Liver (tissue), 3 donors: ENCODE measurements around the gene DRAM1.

Experiments used
- EGR1 ChIP-seq, 2 donors: IDR thresholded peaks; 2 replicates each; pipeline ENCODE4 v1.6.1; 2016 to 2018; ENCODE audit warnings: antibody characterized with exemption in 2 of 2, low read depth in 2 of 2
- FOXA1 ChIP-seq: IDR thresholded peaks from 2 replicates; pipeline ENCODE4 v1.6.1; 2016; ENCODE audit warnings: antibody characterized with exemption
- GABPA ChIP-seq, 2 donors: IDR thresholded peaks in 1 of 2; conservative IDR thresholded peaks in 1 of 2; 2 replicates each; pipeline ENCODE4 v1.6.1; 2016; ENCODE audit warnings: antibody characterized with exemption in 2 of 2, mild to moderate bottlenecking in 1 of 2, moderate library complexity in 1 of 2
- JUND ChIP-seq, 2 donors: IDR thresholded peaks; 2 replicates each; pipeline ENCODE4 v1.6.1; 2016; ENCODE audit warnings: antibody characterized with exemption in 2 of 2
- RAD21 ChIP-seq, 2 donors: IDR thresholded peaks; 2 replicates each; pipeline ENCODE4 v1.6.1; 2016; ENCODE audit warnings: antibody characterized with exemption in 2 of 2, mild to moderate bottlenecking in 2 of 2
- SP1 ChIP-seq: IDR thresholded peaks from 2 replicates; pipeline ENCODE4 v1.6.1; 2018; ENCODE audit warnings: antibody characterized with exemption, mild to moderate bottlenecking
- TAF1 ChIP-seq: conservative IDR thresholded peaks from 2 replicates; pipeline ENCODE4 v1.6.1; 2016; ENCODE audit warnings: antibody characterized with exemption, mild to moderate bottlenecking
- TF ChIP-seq, protein P1 (sequence below): fragments of 150-350 bp; IDR thresholded peaks from 2 replicates; pipeline ENCODE4 v1.5.1; 2017; ENCODE audit warnings: improper control_type of control experiment, low read depth, low read length; ENCODE audit not compliant: missing input control
- TF ChIP-seq, protein P2 (sequence below): IDR thresholded peaks from 2 replicates; pipeline ENCODE4 v1.6.1; 2016; ENCODE audit warnings: antibody characterized with exemption, mild to moderate bottlenecking
- TF ChIP-seq, protein P3 (sequence below): IDR thresholded peaks from 2 replicates; pipeline ENCODE4 v1.6.1; 2016; ENCODE audit warnings: antibody characterized with exemption
- TF ChIP-seq, protein P4 (sequence below): IDR thresholded peaks from 2 replicates; pipeline ENCODE4 v1.6.1; 2016; ENCODE audit warnings: antibody characterized with exemption
- TF ChIP-seq, protein P5 (sequence below): IDR thresholded peaks from 2 replicates; pipeline ENCODE4 v1.6.1; 2016; ENCODE audit warnings: antibody characterized with exemption
- donor health status: healthy.
- donor health status: healthy.

DNA sequence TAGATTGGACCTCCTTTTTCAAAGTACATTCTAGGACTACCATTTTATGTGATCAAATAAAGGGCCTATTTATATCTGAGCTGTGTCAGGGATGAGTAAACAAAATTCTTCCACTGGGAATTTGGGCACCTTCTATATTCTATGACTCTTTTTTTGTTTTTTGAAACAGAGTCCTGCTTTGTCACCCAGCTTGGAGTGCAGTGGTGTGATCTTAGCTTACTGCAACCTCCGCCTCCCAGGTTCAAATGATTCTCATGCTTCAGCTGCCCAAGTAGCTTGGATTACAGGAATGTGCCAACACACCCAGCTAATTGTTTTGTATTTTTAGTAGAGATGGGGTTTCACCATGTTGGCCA is 64.8 kb downstream of the DRAM1 start:
- TF ChIP-seq, protein P1, sequence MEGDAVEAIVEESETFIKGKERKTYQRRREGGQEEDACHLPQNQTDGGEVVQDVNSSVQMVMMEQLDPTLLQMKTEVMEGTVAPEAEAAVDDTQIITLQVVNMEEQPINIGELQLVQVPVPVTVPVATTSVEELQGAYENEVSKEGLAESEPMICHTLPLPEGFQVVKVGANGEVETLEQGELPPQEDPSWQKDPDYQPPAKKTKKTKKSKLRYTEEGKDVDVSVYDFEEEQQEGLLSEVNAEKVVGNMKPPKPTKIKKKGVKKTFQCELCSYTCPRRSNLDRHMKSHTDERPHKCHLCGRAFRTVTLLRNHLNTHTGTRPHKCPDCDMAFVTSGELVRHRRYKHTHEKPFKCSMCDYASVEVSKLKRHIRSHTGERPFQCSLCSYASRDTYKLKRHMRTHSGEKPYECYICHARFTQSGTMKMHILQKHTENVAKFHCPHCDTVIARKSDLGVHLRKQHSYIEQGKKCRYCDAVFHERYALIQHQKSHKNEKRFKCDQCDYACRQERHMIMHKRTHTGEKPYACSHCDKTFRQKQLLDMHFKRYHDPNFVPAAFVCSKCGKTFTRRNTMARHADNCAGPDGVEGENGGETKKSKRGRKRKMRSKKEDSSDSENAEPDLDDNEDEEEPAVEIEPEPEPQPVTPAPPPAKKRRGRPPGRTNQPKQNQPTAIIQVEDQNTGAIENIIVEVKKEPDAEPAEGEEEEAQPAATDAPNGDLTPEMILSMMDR = no peak
- TF ChIP-seq EGR1 (IDR thresholded peaks at IDR 0.05; ENCODE audit: low read depth in 2 of 2) (no peak), TAF1 (no peak), RAD21 (IDR thresholded peaks at IDR 0.05) (no peak), JUND (IDR thresholded peaks at IDR 0.05) (no peak), SP1 (no peak), GABPA (IDR thresholded peaks at IDR 0.05 in 1 of 2, conservative IDR thresholded peaks at IDR 0.05 in 1 of 2) (no peak), FOXA1 (no peak)
- TF ChIP-seq, protein P2, sequence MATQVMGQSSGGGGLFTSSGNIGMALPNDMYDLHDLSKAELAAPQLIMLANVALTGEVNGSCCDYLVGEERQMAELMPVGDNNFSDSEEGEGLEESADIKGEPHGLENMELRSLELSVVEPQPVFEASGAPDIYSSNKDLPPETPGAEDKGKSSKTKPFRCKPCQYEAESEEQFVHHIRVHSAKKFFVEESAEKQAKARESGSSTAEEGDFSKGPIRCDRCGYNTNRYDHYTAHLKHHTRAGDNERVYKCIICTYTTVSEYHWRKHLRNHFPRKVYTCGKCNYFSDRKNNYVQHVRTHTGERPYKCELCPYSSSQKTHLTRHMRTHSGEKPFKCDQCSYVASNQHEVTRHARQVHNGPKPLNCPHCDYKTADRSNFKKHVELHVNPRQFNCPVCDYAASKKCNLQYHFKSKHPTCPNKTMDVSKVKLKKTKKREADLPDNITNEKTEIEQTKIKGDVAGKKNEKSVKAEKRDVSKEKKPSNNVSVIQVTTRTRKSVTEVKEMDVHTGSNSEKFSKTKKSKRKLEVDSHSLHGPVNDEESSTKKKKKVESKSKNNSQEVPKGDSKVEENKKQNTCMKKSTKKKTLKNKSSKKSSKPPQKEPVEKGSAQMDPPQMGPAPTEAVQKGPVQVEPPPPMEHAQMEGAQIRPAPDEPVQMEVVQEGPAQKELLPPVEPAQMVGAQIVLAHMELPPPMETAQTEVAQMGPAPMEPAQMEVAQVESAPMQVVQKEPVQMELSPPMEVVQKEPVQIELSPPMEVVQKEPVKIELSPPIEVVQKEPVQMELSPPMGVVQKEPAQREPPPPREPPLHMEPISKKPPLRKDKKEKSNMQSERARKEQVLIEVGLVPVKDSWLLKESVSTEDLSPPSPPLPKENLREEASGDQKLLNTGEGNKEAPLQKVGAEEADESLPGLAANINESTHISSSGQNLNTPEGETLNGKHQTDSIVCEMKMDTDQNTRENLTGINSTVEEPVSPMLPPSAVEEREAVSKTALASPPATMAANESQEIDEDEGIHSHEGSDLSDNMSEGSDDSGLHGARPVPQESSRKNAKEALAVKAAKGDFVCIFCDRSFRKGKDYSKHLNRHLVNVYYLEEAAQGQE = no peak
- TF ChIP-seq, protein P3, sequence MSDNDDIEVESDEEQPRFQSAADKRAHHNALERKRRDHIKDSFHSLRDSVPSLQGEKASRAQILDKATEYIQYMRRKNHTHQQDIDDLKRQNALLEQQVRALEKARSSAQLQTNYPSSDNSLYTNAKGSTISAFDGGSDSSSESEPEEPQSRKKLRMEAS = no peak
- TF ChIP-seq, protein P4, sequence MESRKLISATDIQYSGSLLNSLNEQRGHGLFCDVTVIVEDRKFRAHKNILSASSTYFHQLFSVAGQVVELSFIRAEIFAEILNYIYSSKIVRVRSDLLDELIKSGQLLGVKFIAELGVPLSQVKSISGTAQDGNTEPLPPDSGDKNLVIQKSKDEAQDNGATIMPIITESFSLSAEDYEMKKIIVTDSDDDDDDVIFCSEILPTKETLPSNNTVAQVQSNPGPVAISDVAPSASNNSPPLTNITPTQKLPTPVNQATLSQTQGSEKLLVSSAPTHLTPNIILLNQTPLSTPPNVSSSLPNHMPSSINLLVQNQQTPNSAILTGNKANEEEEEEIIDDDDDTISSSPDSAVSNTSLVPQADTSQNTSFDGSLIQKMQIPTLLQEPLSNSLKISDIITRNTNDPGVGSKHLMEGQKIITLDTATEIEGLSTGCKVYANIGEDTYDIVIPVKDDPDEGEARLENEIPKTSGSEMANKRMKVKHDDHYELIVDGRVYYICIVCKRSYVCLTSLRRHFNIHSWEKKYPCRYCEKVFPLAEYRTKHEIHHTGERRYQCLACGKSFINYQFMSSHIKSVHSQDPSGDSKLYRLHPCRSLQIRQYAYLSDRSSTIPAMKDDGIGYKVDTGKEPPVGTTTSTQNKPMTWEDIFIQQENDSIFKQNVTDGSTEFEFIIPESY = no peak
- TF ChIP-seq, protein P5, sequence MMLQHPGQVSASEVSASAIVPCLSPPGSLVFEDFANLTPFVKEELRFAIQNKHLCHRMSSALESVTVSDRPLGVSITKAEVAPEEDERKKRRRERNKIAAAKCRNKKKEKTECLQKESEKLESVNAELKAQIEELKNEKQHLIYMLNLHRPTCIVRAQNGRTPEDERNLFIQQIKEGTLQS = no peak
